HG03558 (cell line): ENCODE measurements around the gene DPP7.

ENCODE experiments used
- ATAC-seq: cut with Tn5 transposase; IDR thresholded peaks from one replicate; pipeline ENCODE4 v1.9.1; 2021; ENCODE audit warnings: moderate number of reproducible peaks; ENCODE audit not compliant: unreplicated experiment; ENCODE audit errors: extremely low read depth

DPP7 gene

DNA sequence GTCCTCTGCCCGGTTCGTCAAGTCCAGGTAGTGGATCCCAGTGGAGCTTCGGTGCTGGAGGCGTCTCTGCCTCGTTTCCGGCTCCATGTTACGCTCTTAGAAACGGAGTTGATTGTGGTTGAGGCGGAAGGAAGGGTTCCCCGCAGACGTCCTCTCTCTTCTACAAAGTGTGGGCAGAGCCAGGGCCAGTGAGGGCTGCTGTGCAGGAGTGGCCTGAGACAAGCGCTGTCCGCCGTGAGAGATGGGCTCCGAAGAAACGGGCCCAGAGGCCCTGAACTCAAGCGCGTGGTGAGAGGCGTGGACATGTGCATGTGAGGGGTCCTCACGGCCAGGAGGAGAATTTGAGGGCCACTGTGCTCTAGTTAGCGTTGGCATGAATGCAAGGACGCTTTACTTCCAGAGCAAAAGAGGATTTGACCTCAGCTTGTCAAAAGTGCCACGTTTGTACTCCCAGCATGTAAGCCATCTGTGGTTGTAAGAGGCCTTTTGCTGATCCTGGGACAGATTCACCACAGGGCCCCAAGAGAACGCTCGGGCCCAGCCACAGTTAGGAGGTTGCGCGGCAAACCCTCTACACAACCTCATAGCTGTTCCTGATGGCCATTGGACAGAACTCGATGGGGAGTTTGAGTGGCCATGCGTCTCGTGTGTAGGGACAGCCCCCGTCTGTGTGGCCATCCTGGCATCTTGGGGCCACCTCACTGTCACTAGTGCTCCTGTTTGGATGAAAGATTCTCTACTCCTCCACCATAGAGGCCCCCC lies 17.6 kb downstream of the DPP7 start:
- ATAC-seq, result no peak

DNA sequence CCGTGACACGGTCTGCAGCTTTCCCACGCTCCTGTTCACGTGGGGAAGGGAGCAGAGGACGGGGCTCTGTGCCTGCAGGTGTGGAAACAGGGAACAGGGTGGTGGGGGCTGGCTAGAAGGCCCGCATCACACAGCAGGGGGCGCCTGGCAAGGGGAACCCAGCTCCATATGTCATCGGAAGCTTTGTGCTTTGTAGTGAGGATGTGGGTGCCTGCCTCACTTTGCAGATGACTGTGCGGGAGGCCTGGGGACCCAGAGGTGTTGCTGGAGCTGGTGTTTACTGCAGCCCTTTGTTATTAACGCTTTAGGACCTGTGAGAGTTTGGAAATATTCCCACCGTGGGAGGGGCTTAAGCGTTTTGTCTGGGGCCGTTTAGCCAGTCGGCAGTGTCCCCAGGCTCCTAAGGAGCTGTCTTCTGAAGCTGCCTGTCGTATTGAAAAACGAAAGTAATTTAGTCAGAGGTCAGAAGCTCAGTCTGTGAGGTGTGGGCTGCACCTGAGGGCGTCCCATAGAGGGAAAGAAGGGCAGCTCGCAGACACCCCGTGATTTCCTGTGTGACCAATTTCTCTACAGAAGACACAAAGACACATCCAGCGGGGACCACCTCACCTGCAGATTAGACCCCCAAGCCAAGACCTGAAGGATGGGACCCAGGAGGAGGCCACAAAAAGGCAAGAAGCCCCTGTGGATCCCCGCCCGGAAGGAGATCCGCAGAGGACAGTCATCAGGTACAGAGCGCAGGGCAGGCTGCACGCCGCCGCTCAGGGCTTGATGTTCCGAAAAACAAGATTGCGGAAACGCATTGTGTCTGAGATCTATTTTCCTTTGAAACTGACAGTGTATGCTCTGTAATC lies 18.6 kb downstream of the DPP7 start:
- peak; percentile 42 for ATAC-seq

DNA sequence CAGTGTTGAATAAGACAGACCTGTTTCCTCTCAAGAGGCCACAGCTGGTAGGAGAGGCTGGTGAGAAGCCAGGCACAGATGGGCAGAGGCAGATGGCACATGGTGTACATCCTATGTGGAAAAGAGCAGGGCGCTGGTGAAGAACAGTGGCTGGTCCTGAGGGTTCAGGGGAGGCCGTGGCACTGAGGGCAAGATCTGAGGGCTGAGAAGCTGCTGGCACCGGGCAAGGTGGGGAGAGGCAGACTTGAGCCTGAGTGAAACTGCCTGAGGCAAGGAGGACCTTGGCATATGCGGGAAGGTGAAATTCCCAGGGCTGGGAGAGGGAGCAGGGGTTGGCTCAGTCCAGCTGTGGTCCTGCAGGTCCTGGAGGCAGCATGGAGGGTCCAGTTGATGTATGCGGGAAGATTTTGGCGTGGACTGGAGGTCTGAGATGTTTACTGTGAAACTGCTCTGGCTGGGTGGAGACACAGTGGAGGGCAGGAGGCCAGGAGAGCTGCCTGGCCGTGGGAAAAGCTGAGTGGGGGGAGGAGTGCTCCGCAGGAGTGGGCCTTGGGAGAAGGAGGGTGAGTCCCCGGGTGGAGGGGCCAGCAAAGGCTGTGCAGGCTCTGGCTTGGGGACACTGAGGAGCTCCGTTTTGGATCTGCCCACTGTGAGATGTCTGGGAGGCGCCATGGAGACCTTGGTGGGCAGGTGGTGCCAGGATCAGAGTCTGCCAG lies 25.1 kb downstream of the DPP7 start:
- no peak for ATAC-seq

DNA sequence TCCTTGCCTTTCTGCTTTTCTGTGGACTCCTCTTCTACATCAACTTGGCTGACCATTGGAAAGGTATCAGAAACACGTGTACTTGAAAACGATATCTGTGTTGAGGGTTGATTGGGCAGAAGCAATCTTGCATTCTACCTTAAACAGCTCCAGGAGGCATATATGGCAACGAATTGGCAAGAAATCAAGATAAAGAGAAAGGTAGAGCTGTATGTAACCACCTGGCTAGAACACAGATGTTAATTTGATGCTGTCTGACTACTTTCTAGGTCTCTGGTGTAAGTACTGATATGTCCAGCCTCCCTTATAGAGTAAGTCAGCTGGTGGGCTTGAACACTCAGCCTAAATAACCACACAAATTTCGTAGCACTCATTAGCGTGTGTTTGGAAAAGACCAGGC lies 26.4 kb downstream of the DPP7 start:
- ATAC-seq, result no peak

DNA sequence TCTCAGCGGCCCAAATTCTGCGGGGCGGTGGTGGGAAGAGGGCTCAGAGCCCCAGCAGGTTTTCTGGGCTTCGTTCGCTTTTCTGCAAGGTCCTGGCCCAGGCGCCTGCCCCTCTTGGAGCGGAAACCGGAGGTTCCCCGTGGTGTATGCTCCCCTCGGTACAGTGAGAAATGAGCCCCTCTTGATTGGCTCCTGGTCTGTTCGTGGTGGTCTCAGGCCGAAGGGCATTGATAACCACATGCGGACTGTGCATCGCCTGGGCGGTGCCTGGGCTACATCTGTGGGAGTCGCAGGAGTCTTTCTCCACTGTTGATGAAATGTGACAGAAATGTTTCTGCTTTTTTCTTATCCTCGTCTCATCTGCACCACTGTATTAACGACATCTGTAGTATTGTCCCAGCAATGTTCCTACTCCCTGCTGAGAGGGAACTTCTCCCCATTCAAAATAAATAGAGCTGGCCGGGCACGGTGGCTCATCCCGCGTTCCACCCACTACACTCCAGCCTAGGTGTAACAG lies 27.1 kb downstream of the DPP7 start:
- ATAC-seq, result no peak

DNA sequence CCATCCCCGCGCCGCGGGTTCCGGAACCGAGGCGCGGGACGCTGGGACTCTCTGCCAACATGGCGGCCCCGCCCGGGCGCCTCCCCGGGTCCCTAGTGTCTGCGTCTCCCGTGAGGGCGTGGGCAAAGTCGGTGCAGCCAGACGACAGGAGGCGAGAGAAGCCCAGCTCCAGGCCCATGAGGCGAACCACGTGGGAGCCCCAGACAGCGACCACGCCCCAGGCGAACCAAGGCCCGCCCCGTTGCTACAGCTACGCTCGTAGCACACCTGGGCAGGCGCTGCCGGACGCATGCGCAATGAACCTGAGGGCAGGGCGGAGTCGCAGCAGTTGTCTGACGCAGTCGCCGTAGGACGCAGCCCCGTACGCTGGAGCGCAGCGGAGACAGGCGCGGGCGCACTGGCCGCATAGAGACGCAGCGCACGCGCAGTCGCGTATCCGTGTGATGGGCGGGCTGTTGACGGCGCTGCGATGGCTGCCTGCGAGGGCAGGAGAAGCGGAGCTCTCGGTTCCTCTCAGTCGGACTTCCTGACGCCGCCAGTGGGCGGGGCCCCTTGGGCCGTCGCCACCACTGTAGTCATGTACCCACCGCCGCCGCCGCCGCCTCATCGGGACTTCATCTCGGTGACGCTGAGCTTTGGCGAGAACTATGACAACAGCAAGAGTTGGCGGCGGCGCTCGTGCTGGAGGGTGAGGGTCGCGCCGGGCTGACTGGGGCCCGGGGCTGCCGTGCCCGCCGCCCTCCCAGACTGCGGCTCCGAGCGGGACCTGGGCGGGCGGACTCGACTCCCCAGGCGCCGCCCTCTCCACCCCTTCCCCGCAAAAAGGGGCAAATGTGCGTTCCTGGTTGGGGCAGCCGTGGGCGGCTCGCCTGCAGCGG lies 27.8 kb downstream of the DPP7 start, which contains the start of gene MAN1B1:
MAN1B1 (plus strand) TSS at position 455 of the 878 bp plus-strand sequence; CDS start at position 470, 15 bp downstream.
- ATAC-seq, result peak; percentile 69

DNA sequence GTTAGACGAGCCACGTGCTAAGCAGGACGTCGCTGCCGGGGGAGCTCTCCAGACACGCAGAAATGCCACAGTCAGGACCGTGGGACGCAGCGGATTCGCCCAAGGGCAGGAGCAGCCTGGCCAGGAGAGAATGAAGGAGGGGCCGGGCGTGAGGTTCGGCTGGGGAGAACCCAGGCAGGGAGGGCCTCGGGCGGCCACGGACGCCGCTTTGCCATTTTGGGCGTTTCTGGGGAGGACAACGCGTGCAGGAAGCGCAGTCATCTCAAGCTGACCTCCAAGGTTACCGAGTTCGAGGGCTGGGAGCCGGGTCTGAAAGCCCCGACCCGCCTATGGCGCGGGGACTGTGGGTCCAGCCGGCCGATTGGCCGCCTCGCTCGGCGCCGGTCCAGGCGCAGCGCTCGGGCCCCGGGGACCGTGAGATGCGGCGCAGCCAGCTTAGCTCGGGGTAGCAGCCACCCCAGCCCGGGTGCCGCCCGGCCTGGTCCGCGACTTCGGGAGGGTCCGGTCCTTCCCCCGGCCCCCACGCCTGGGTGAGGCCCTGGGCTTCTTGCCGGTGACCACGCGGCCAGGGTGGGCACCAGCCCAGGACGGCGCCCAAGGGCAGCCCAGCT lies 28.5 kb downstream of the DPP7 start:
- peak; percentile 2 for ATAC-seq

DNA sequence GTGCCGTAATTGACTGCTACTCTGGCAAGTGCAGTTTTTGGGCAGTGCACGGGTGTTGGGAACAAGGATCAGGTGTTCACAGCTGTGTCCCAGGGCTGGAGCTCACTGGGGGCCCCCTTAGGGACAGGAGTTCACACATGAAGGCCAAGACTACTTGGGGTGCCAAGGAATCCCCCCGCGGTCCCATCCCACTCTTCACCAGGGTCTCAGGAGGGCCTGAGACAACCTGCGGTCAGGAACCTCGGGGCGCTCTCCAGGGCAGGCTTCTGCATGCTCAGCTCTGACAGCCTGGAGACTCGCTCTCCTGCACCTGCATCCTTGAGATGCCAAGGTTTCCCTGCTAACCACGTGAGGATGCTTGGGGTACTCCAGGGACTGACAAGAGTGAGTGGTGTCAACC lies 30.0 kb downstream of the DPP7 start:
- no peak for ATAC-seq

DNA sequence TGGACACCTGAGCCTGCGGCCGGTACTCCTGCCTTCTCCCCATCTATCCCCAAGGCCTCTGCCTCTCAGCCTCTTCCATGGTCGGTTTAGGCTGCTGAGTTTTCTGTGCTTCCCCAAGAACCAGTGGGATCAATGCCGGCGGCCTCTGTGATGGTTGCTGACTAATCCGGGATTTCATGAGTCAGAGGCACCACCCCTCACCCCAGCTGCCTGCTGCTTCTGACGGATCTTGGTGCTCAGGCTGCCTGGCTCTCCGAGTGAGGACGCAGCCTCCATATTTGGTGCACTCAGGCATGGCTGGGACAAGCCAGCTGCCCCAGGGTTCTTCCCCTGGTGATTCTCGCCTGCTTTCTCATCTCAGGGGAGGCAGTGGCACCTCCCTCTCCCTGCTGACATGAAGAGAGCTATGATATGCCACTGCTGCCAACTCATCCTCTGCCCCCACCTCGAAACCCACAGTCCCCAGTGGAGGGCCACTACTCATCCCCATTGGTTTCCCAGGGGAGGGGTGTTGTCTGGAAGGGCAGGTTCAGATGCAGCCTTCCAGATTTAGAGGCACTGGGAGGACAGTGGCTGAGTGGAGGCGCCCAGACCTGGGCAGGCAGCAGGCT lies 31.0 kb downstream of the DPP7 start:
- ATAC-seq, result no peak

DNA sequence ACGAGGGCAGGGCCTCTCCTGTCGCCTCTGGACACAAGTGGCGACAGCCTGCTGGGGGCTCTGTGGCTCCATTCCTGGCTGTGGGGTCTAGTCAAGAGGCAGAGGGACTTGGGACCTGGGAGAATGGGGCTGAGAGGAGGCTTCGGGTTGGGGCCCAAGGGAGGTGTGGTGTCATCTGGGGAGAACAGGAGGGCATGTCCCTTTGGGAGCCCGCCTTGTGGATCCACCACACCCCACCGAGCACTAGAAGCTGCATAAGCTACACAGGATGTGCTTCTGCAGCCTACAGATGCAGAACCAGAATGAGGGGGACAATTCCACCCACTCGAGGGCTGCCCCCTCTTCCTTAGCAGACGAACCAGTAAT lies 31.6 kb downstream of the DPP7 start:
- ATAC-seq, result no peak

DNA sequence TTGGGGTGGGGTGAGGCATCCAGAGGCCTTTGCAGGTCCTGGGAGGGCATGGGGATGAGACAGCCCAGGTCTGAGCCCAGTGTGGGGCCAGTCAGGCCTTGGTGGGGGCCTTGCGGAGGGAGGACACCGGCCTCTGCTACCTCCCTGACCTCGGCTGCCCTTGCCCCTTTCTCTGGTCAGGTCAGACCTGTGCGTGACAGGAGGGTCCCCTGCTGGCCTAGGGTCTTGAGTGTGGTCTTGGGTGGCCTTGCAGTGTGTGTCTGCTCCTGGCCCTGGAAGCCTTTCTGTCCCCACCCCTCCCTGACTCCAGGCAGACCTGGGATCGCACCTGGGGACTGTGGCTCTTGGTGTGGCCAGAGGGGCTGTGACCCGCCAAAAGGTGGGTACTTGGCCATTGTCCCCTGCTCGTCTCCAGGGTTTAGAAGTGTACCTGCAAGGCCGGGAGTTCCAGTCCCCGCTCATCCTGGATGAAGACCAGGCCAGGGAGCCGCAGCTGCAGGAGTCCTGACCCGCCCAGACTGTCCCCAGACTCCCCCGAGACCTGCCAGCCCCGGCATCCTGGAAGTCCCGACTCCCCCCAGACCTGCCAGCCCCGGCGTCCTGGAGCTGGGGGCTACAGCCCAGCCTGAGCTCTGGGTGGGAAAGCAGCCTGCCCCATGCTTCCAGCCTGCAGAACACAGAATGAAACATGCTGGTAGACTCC lies 32.2 kb downstream of the DPP7 start:
- ATAC-seq, result no peak

DNA sequence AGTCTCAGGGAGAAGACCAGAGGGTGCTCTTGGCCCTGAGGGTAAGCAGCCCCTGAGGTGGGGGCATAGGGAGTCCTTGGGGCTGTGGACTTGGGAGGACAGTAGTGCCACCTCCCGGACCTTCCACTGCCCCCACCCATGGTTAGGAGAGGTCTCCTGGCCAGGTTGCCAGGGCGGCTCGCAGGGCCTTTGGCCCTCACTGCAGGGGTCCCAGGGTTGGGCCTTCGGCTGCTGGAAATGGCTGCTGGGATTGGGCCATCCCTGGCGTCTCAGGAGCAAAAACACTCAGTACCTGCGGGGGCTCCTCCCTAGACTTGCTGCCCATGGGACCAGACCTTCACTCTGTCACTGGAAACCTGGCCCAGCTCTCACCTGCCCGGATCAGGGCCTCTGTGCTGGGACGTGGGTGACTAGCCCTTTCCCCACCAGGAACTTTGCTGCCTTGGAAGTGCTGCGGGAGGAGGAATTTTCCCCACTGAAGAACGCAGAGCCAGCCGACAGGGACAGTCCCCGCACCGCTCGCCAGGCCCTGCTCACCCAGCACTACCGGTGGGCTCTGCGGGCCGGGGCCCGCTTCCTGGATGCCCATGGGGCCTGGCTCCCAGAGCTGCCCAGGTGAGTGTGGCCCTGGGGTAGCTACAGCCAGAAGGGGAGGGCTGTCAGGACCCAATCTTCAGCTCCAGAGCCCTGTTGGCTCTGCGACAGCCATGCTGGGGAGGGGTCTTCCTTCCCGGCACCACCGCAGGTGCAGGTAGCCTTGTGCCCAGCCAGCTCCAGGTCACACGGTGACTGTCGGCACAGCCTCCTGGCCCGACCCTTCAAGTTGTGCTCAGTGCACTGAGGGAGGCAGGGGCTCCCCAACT lies 34.0 kb downstream of the DPP7 start:
- no peak for ATAC-seq

DNA sequence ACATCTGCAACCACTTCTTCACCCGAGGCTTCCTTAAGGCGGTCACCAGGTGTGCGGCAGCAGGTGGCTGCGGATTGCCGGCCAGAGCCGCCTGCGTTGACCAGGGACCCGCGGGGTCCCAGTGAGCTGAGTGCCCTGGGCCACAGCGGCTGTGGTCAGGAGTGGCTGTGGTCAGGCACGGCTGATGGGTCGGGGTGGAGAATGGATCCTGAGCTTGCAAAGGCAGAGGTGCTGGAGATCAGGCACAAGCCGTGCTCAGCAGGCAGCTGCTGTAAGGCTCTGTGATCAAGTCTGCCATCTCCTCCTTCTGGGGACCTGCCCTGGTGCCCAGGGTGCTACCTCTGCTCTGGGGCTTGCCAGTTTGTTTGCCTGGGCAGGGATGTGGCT lies 35.1 kb downstream of the DPP7 start:
- ATAC-seq, result no peak

DNA sequence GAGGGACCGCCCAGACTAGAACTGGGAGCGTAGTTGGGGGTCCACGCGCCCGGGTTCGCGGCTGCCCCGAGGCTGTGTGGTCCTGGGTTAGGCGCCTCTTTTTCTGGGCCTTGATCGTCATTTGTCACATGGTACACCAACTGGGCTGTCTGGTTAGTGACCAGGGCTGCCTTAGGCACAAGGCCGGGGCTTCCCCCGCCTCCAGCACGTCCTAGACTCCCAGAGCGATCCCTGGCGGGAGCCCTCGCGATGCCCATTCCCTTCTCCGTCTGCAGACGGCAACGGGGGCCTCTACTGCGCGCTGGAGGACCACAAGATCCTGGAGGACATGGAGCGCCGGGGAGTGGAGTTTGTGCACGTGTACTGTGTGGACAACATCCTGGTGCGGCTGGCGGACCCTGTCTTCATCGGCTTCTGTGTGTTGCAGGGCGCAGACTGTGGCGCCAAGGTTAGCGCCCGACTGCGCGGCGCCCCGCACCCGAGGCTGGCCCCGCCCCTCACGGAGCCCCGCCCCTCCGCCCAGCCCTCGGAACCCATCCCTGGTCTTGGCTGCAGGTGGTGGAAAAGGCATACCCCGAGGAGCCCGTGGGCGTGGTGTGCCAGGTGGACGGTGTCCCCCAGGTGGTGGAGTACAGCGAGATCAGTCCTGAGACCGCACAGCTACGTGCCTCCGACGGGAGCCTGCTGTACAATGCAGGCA lies 35.7 kb downstream of the DPP7 start:
- ATAC-seq, result no peak

DNA sequence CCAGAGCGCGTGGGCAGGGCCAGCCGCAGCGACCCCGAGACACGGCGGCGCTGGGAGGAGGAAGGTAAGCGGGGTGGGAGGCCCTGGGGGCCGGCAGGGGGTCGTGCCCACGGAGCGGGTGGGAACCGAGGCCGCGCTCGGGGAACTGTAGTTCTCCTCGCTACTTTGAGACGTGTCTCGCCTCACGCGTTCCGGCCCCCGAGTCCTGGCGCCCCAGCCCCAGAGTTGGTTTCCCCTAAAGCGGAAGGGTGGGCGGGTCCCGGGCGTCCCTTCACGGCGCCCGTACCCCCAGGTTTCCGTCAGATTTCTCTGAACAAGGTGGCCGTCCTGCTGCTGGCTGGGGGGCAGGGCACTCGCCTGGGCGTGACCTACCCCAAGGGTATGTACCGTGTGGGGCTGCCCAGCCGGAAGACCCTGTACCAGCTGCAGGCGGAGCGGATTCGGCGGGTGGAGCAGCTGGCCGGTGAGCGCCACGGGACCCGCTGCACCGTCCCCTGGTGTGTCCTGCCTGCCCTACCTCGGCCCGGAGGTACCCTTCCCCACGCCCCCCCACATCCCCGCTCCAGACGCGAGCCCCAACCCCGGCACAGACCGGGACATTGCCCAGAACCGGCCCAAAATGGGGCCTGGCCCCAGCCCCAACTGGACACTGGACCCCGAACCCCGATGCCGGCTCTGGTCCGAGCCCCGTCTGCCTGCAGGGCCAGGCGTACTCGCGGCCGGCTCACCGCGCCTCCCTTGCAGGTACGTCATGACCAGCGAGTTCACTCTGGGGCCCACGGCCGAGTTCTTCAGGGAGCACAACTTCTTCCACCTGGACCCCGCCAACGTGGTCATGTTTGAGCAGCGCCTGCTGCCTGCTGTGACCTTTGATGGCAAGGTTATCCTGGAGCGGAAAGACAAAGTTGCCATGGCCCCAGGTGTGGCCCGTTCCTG lies 36.5 kb downstream of the DPP7 start:
- no peak for ATAC-seq
